ENCODE measurements around the gene KLF9. TPM values are rescaled to one million over a fixed set of nuclear protein-coding genes. Genes with fewer than 3 reads are reported as not detected.

The KLF9 gene
- total and polyA plus RNA-seq, 2 donors (not counting 3 experiments of a cell fraction or from before 2014, with no cell fraction given), result 7.3 to 17.2 TPM

GRCh38 chr9:70392850-70393249, 21.6 kb downstream of the KLF9 start:
- ChIA-PET CTCF (interaction anchor here (0.7 to 2.3 kb wide), 11 partner anchors 9 to 421 kb away, joined by 3 to 12 read pairs (median 3); no protein-coding TSS in a partner anchor), POLR2A (interaction anchor here (0.8 kb wide), 1 partner anchor 18 kb away, joined by 4 read pairs; no protein-coding TSS in a partner anchor)
- Histone ChIP-seq H3K27ac (ENCODE audit: insufficient read depth, low read depth, low read length) (no peak overlapping the region), H2AFZ (ENCODE audit: low read depth, low read length) (no peak overlapping the region), H3K4me3 (replicated peaks in 1 of 3; ENCODE audit: insufficient read depth in 1 of 3, low read depth in 1 of 3, low read length in 3 of 3) (no peak overlapping the region), H3K4me1 (ENCODE audit: control insufficient read depth, extremely low read depth, insufficient read depth, low read length) (peaks cover 32% of the 10 kb centered on the region), H3K36me3 (ENCODE audit: control insufficient read depth in 2 of 2, extremely low read depth in 1 of 2, insufficient read depth in 2 of 2, low read length in 2 of 2) (no peaks in the 10 kb centered on the region), H3K79me2 (ENCODE audit: control insufficient read depth, insufficient read depth, low read length) (peaks cover 83% of the 10 kb centered on the region), H4K20me1 (replicated peaks; ENCODE audit: control insufficient read depth, extremely low read depth, insufficient read depth, low read length) (no peaks in the 10 kb centered on the region), H3K27me3 (ENCODE audit: control insufficient read depth in 2 of 2, insufficient read depth in 2 of 2, low read length in 2 of 2) (no peaks in the 10 kb centered on the region), H3K9me3 (replicated peaks; ENCODE audit: control insufficient read depth, insufficient read depth, low read length) (no peaks in the 10 kb centered on the region), H3K9ac (replicated peaks; ENCODE audit: extremely low read depth, insufficient read depth, low read length) (no peak overlapping the region), H3K9me1 (replicated peaks; ENCODE audit: control insufficient read depth, extremely low read depth, insufficient read depth, low read length) (no peaks in the 10 kb centered on the region), H3K4me2 (ENCODE audit: insufficient read depth, low read length) (no peak overlapping the region)
- TF ChIP-seq CTCF (IDR thresholded peaks at IDR 0.05; ENCODE audit: extremely low read depth in 1 of 2, insufficient read depth in 1 of 2, low read depth in 1 of 2, low read length in 2 of 2) (no peak), FOS (IDR thresholded peaks at IDR 0.05; ENCODE audit: borderline replicate concordance, insufficient read depth, low read length) (no peak), EZH2 (IDR thresholded peaks at IDR 0.05; ENCODE audit: borderline replicate concordance, low read depth, low read length, severe bottlenecking) (no peak), MYC (IDR thresholded peaks at IDR 0.05; ENCODE audit: low read depth, low read length) (no peak)
- dilution Hi-C loops (cut with MboI; ENCODE audit: extremely low pct_ligation_motif_present, low sequenced_read_pairs), result no loop called here
- intact Hi-C loops (cut with micrococcal nuclease), result loop anchor here (5.0 kb wide), 1 partner anchor 51 kb away; no protein-coding TSS in a partner anchor
- no peak for FAIRE-seq
- no TSS peak for BruUV-seq (replicated peaks)
- DNase-seq (ENCODE audit: low read depth, low spot score), result no peak

DNA sequence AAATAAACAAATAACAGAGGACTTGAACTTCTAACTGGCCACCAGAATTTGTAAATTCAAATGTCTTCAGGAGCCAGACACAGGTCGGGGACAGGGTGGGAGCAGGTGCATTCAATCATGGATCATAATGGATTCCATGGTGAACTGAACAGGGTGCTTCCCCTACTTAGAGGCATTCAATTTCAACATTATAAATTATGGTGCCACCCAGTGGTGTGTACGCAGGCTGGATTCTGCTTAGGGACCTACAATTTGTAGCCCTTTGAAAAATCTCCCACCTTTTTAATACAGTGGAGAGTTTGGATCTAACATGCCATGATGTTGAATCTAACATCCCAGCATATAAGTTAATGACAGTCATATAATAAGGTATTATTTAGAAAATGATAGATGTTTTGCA, 22.3 kb downstream of the KLF9 start:
- intact Hi-C loops (cut with micrococcal nuclease) (loop anchor here (5.0 kb wide), 1 partner anchor 50 kb away; no protein-coding TSS in a partner anchor), dilution Hi-C loops (cut with MboI; ENCODE audit: extremely low pct_ligation_motif_present, low sequenced_read_pairs) (no loop called here)
- no peaks in the 10 kb centered on the region for H3K27me3 ChIP-seq (ENCODE audit: control insufficient read depth in 2 of 2, insufficient read depth in 2 of 2, low read length in 2 of 2)
- H3K4me2 ChIP-seq (ENCODE audit: insufficient read depth, low read length), result no peak overlapping the region
- no peaks in the 10 kb centered on the region for H3K9me3 ChIP-seq (replicated peaks; ENCODE audit: control insufficient read depth, insufficient read depth, low read length)
- no peaks in the 10 kb centered on the region for H3K9me1 ChIP-seq (replicated peaks; ENCODE audit: control insufficient read depth, extremely low read depth, insufficient read depth, low read length)
- peaks cover 82% of the 10 kb centered on the region for H3K79me2 ChIP-seq (ENCODE audit: control insufficient read depth, insufficient read depth, low read length)
- no peak for FAIRE-seq
- DNase-seq (ENCODE audit: low read depth, low spot score), result peak; percentile 12
- no peak overlapping the region for H2AFZ ChIP-seq (ENCODE audit: low read depth, low read length)
- H3K4me1 ChIP-seq (ENCODE audit: control insufficient read depth, extremely low read depth, insufficient read depth, low read length), result peaks cover 32% of the 10 kb centered on the region
- H3K27ac ChIP-seq (ENCODE audit: insufficient read depth, low read depth, low read length), result no peak overlapping the region
- POLR2A ChIA-PET, result no interaction called here
- TF ChIP-seq CTCF (IDR thresholded peaks at IDR 0.05; ENCODE audit: extremely low read depth in 1 of 2, insufficient read depth in 1 of 2, low read depth in 1 of 2, low read length in 2 of 2) (peak in 1 of 2 donors; percentile 15), MYC (IDR thresholded peaks at IDR 0.05; ENCODE audit: low read depth, low read length) (no peak), FOS (IDR thresholded peaks at IDR 0.05; ENCODE audit: borderline replicate concordance, insufficient read depth, low read length) (no peak), POLR2AphosphoS5 (IDR thresholded peaks at IDR 0.05; ENCODE audit: insufficient read depth, low read depth, low read length) (no peak)
- H3K36me3 ChIP-seq (ENCODE audit: control insufficient read depth in 2 of 2, extremely low read depth in 1 of 2, insufficient read depth in 2 of 2, low read length in 2 of 2), result peaks cover 0 to 2% of the 10 kb centered on the region in 2 experiments
- no TSS peak for BruUV-seq (replicated peaks)
- no peaks in the 10 kb centered on the region for H4K20me1 ChIP-seq (replicated peaks; ENCODE audit: control insufficient read depth, extremely low read depth, insufficient read depth, low read length)
- H3K4me3 ChIP-seq (replicated peaks in 1 of 3; ENCODE audit: insufficient read depth in 1 of 3, low read depth in 1 of 3, low read length in 3 of 3), result no peak overlapping the region
- no peak overlapping the region for H3K9ac ChIP-seq (replicated peaks; ENCODE audit: extremely low read depth, insufficient read depth, low read length)
- CTCF ChIA-PET, result interaction anchor here (0.8 to 4.3 kb wide), 11 partner anchors 7 to 210 kb away, joined by 3 to 26 read pairs (median 4); no protein-coding TSS in a partner anchor
